Stimulated activated CD4-positive, alpha-beta T cell treated with anti-CD3 and anti-CD28 coated beads, TNF-alpha, amount 100 ng/mL, for 4 hours (primary cell): ENCODE results near the gene CEP112.
"Not testable (repeated sequence)": the region's sequence is repeated elsewhere in the genome, so short reads cannot be mapped to it uniquely, and the experiment has no call there.

Experiments used
- DNase-seq, 3 experiments: peaks; one replicate each; pipeline ENCODE4 v3.0.0-alpha.2; 2020; ENCODE audit warnings: low read depth in 3 of 3

CEP112 gene

GRCh38 chr17:65737451-65737850, 454.5 kb downstream of the CEP112 start:
- DNase-seq, result no peak

GRCh38 chr17:65733314-65733713, 458.6 kb downstream of the CEP112 start:
- DNase-seq, result no peak

- DNase-seq, result not testable (repeated sequence)
These were observed 459.3 kb downstream of the CEP112 start for GRCh38 chr17:65732667-65733066.

GRCh38 chr17:65730711-65731169, 461.2 kb downstream of the CEP112 start:
- no peak for DNase-seq

GRCh38 chr17:65729207-65729606, 462.7 kb downstream of the CEP112 start:
- DNase-seq, result no peak

- no peak for DNase-seq
These were observed 464.1 kb downstream of the CEP112 start for GRCh38 chr17:65727832-65728231.

- DNase-seq, result no peak
These were observed 464.7 kb downstream of the CEP112 start for GRCh38 chr17:65727246-65727645.

GRCh38 chr17:65723431-65724151, 468.3 kb downstream of the CEP112 start:
- DNase-seq, result no peak

GRCh38 chr17:65718601-65719000, 473.3 kb downstream of the CEP112 start:
- DNase-seq, result no peak

GRCh38 chr17:65712383-65713267, 479.3 kb downstream of the CEP112 start:
- DNase-seq, result no peak

- no peak for DNase-seq
These were observed 480.2 kb downstream of the CEP112 start for GRCh38 chr17:65711671-65712276.

GRCh38 chr17:65707780-65708179, 484.2 kb downstream of the CEP112 start:
- no peak for DNase-seq

GRCh38 chr17:65704731-65705130, 487.2 kb downstream of the CEP112 start:
- no peak for DNase-seq

- no peak for DNase-seq
These were observed 488.0 kb downstream of the CEP112 start for GRCh38 chr17:65703891-65704290.

- DNase-seq, result no peak
These were observed 492.5 kb downstream of the CEP112 start for GRCh38 chr17:65699459-65699858.

GRCh38 chr17:65698381-65699061, 493.4 kb downstream of the CEP112 start:
- DNase-seq, result no peak

- no peak for DNase-seq
These were observed 494.3 kb downstream of the CEP112 start for GRCh38 chr17:65697661-65698060.

- DNase-seq, result no peak
These were observed 495.1 kb downstream of the CEP112 start for GRCh38 chr17:65696739-65697394.

GRCh38 chr17:65694601-65695000, 497.3 kb downstream of the CEP112 start:
- DNase-seq, result no peak

GRCh38 chr17:65690626-65691310, 501.2 kb downstream of the CEP112 start:
- DNase-seq, result no peak

GRCh38 chr17:65688307-65688706, 503.6 kb downstream of the CEP112 start:
- DNase-seq, result no peak
